Airway epithelial cell (primary cell): ENCODE measurements around the gene AP2S1. TPM values are rescaled to one million over a fixed set of nuclear protein-coding genes. Genes with fewer than 3 reads are reported as not detected.

ENCODE experiments used
- total RNA-seq: library from RNA; depleted of rRNA; stranded (reverse); fragments of >200 nt; gene quantifications from 2 replicates; pipeline ENCODE4 v1.2.3, GENCODE V29; 2015

AP2S1 gene
- 331 and 340 TPM in 2 replicates for total RNA-seq

GRCh38 chr19:46850228-46851203, at the start of gene AP2S1:
AP2S1 (minus strand) TSS chr19:46850846; CDS start chr19:46850766, 80 bp downstream.

DNA sequence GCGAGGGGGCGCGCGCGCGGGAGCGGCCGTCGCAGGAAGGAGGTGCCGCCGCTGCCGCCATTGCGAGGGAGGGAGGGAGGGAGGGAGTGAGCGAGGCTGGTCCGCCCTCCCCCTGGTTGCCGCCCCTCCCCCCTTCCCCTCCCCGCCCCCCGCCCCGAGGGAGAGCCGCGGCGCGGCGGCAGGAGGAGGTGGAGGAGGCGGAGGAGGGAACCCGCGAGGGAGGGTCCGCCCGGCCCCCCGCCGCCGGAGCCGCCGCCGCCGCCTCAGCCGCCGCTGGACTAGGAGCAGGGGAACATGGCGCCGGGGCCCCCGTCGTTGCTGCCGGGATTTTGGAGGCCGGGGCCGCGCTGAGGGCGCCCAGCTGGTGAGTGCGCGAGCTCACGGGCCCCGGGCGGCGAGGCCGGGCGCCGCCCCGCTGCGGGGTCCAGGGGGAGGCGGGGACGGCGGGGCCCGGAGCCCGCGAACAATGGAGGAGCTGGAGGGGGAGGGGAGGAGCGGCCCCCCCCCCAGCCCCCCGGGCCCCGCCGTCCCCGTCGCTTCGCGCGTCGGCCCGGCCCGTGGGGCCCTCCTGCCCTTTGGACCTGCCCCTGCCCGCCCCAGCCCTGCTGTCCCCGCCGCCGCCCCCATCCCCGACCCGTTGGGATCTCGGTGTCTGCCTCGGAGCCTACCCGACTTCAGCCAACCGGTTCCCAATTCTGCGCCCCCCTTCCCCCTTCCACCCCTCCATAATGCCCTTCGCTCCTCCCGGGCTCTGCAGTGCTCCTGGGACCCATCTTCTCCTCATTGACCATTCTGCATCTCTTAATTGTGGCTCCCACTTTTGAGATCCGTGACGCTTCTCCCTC, 10.4 kb upstream of the AP2S1 start, which contains the start of gene ARHGAP35:
TSS of gene ARHGAP35 (plus strand) at position 152 of the 845 bp plus-strand sequence. CDS start 57,679 bp downstream, outside the sequence.

GRCh38 chr19:46788262-46788967, 62.2 kb downstream of the AP2S1 start, which contains the start of gene SLC1A5:
SLC1A5 (minus strand) TSS chr19:46788594; CDS start chr19:46787965, 629 bp downstream.

Other genes starting within 250 kb of the AP2S1 start
- 294 and 303 TPM in 2 replicates for gene CALM3, start 249.5 kb downstream of the AP2S1 start, total RNA-seq
- 0.05 and 0.21 TPM in 2 replicates for gene PTGIR, start 225.8 kb downstream of the AP2S1 start, total RNA-seq
- not detected in 2 replicates for gene GNG8, start 214.6 kb downstream of the AP2S1 start, total RNA-seq
- not detected in 2 replicates for gene DACT3, start 189.7 kb downstream of the AP2S1 start, total RNA-seq
- 27.9 and 39.0 TPM in 2 replicates for gene PRKD2, start 133.7 kb downstream of the AP2S1 start, total RNA-seq
- gene FKRP, start 104.8 kb downstream of the AP2S1 start, total RNA-seq: 9.0 and 12.6 TPM in 2 replicates
- gene STRN4, start 104.4 kb downstream of the AP2S1 start, total RNA-seq: 65.4 and 88.2 TPM in 2 replicates
- 155 and 199 TPM in 2 replicates for gene SLC1A5, start 62.3 kb downstream of the AP2S1 start, total RNA-seq
- gene ARHGAP35, start 10.2 kb upstream of the AP2S1 start, total RNA-seq: 21.7 and 28.5 TPM in 2 replicates
- 0.51 and 1.7 TPM in 2 replicates for gene NPAS1, start 169.0 kb upstream of the AP2S1 start, total RNA-seq
- 72.8 and 136 TPM in 2 replicates for gene TMEM160, start 197.8 kb upstream of the AP2S1 start, total RNA-seq